Stomach (tissue), 9 donors: ENCODE measurements around the gene ITGB2. TPM values are rescaled to one million over a fixed set of nuclear protein-coding genes. Genes with fewer than 3 reads are reported as not detected.

Experiments
- DNase-seq, 2 donors: peaks; one replicate each; pipeline versions ENCODE4 v3.0.0 to v3.0.0-alpha.2; 2013 to 2019
- H3K27ac ChIP-seq, 5 donors: fragments of 200-600 bp in 4 of 5; sonication (generic) in 4 of 5; one replicate each; pipeline ENCODE4 v1.5.1; 2013 to 2019; ENCODE audit warnings: mild to moderate bottlenecking in 1 of 5, moderate library complexity in 1 of 5
- H3K27me3 ChIP-seq, 3 donors: fragments of 200-600 bp; sonication (generic); one replicate each; pipeline ENCODE4 v1.5.1; 2017 to 2019; ENCODE audit warnings: mixed run types in 1 of 3
- H3K36me3 ChIP-seq, 4 donors: fragments of 200-600 bp; sonication (generic); 1 replicate in 3 of 4; 2 replicates in 1 of 4; pipeline ENCODE4 v1.5.1; 2016 to 2019
- H3K4me1 ChIP-seq, 4 donors: fragments of 200-600 bp; sonication (generic); one replicate each; pipeline ENCODE4 v1.5.1; 2016 to 2019
- H3K4me3 ChIP-seq, 4 donors: fragments of 200-600 bp; sonication (generic) in 3 of 4; one replicate each; pipeline ENCODE4 v1.5.1; 2016 to 2019; ENCODE audit warnings: mild to moderate bottlenecking in 1 of 4
- H3K9me3 ChIP-seq, 4 donors: fragments of 200-600 bp; sonication (generic); one replicate each; pipeline ENCODE4 v1.5.1; 2016 to 2019
- CTCF ChIP-seq, 7 experiments: fragments of 450-650 bp in 4 of 7; fragments of 200-600 bp in 3 of 7; sonication (generic) in 3 of 7; IDR thresholded peaks; one replicate each; pipeline ENCODE4 v1.5.1; 2016 to 2019; ENCODE audit warnings: antibody characterized with exemption in 7 of 7, control low read depth in 2 of 7, mild to moderate bottlenecking in 1 of 7
- EP300 ChIP-seq: sonication (generic); formaldehyde crosslinking; IDR thresholded peaks from one replicate; pipeline ENCODE4 v1.6.1; 2017; ENCODE audit warnings: antibody characterized with exemption
- POLR2A ChIP-seq, 4 donors: fragments of 450-650 bp; IDR thresholded peaks; one replicate each; pipeline ENCODE4 v1.6.1; 2016; ENCODE audit warnings: antibody characterized with exemption in 4 of 4, control low read depth in 2 of 4, mild to moderate bottlenecking in 1 of 4, moderate library complexity in 1 of 4
- POLR2AphosphoS5 ChIP-seq, 3 donors: sonication (generic); formaldehyde crosslinking; IDR thresholded peaks; one replicate each; pipeline ENCODE4 v1.6.1; 2016; ENCODE audit warnings: antibody characterized with exemption in 3 of 3
- WGBS, 5 donors: extraction: QIAGEN DNeasy Blood & Tissue Kit in 3 of 5; methylation state at CpG; one replicate each; pipeline versions ENCODE4 v1.1.5 to v1.1.7; 2013 to 2018; 5-methylcytosine and 5-hydroxymethylcytosine counted together
- intact Hi-C: fragments of 100-400 bp; cut with DNase I; formaldehyde crosslinking; loops from one replicate; pipeline ENCODE4 v1.15.1; 2023; ENCODE audit warnings: low total_unique reads
- polyA plus RNA-seq, 3 donors: library from polyadenylated mRNA; stranded (reverse); fragments of 200-250 nt; gene quantifications; one replicate each; pipeline ENCODE4 v1.2.3, GENCODE V29; 2013
- total RNA-seq, 5 donors: library from RNA; depleted of rRNA; stranded (reverse); fragments of >200 nt; gene quantifications; one replicate each; pipeline versions ENCODE4 v1.1.0 to v1.2.3, GENCODE V29; 2014 to 2016
- donor health status: healthy with polysubstance abuse.
- donor health status: Bipolar disorder and iron deficiency.
- donor health status: healthy.

ITGB2 gene
- total and polyA plus RNA-seq, 8 donors, result 3.5 to 72.2 (median 15.1) TPM

GRCh38 chr21:44940116-44940631, 19.5 kb upstream of the ITGB2 start:
- intact Hi-C loops, result no loop called here
- H3K36me3 ChIP-seq, result peaks cover 1 to 20% (median 18%) of the 10 kb centered on the region in 4 donors
- H3K27ac ChIP-seq, result peak overlapping the region in 4 of 5 donors; percentile 52 to 87 (median 76)
- no peaks in the 10 kb centered on the region for H3K9me3 ChIP-seq
- no peak for TF ChIP-seq CTCF (IDR thresholded peaks at IDR 0.05)
- TF ChIP-seq EP300, result no peak
- TF ChIP-seq POLR2AphosphoS5 (IDR thresholded peaks at IDR 0.05), result no peak
- no peak for TF ChIP-seq POLR2A (IDR thresholded peaks at IDR 0.05)
- no peak for DNase-seq
- H3K4me3 ChIP-seq, result peak overlapping the region; percentile 95 to 100 (median 98)
- H3K27me3 ChIP-seq, result peaks cover 0 to 5% (median 0%) of the 10 kb centered on the region in 3 donors
- H3K4me1 ChIP-seq, result peaks cover 26 to 38% (median 33%) of the 10 kb centered on the region in 4 donors
- WGBS, 5 donors, result 0 to 1% (median 1%) methylated on average over 11 to 53 of the region's 53 CpGs

GRCh38 chr21:44939532-44940115, 18.9 kb upstream of the ITGB2 start, which contains the start of gene SLX9:
Gene SLX9, plus strand, starts transcription at chr21:44940029. Its CDS starts 29 bp downstream, at chr21:44940058.
- H3K9me3 ChIP-seq, result no peaks in the 10 kb centered on the region
- peak within 1 kb of the TSS; percentile 48 to 87 (median 70) for H3K27ac ChIP-seq
- TF ChIP-seq POLR2A (IDR thresholded peaks at IDR 0.05), result peak in 1 of 4 donors; percentile 39
- TF ChIP-seq CTCF (IDR thresholded peaks at IDR 0.05), result peak in 1 of 7 experiments; percentile 14
- peak; percentile 40 to 85 (median 76) for TF ChIP-seq POLR2AphosphoS5 (IDR thresholded peaks at IDR 0.05)
- TF ChIP-seq EP300, result no peak
- H3K4me1 ChIP-seq, result peaks cover 26 to 38% (median 33%) of the 10 kb centered on the region in 4 donors
- peak within 1 kb of the TSS; percentile 95 to 100 (median 98) for H3K4me3 ChIP-seq
- peak; percentile 83 to 94 for DNase-seq
- intact Hi-C loops, result no loop called here
- H3K36me3 ChIP-seq, result peaks cover 0 to 15% (median 12%) of the 10 kb centered on the region in 4 donors
- WGBS, 5 donors, result 1 to 4% (median 2%) methylated on average over 50 to 69 of the region's 69 CpGs
- H3K27me3 ChIP-seq, result peaks cover 0 to 11% (median 0%) of the 10 kb centered on the region in 3 donors

GRCh38 chr21:44938772-44939531, 18.3 kb upstream of the ITGB2 start:
- peak overlapping the region in 4 of 5 donors; percentile 52 to 87 (median 76) for H3K27ac ChIP-seq
- H3K4me1 ChIP-seq, result peaks cover 26 to 38% (median 33%) of the 10 kb centered on the region in 4 donors
- peak in 1 of 2 donors; percentile 49 for DNase-seq
- H3K36me3 ChIP-seq, result peaks cover 0 to 8% (median 6%) of the 10 kb centered on the region in 4 donors
- intact Hi-C loops, result no loop called here
- WGBS, 5 donors, result 70 to 83% (median 74%) methylated on average over 18 of the region's 18 CpGs
- H3K9me3 ChIP-seq, result no peaks in the 10 kb centered on the region
- TF ChIP-seq CTCF (IDR thresholded peaks at IDR 0.05) (no peak), POLR2A (IDR thresholded peaks at IDR 0.05) (no peak), POLR2AphosphoS5 (IDR thresholded peaks at IDR 0.05) (no peak), EP300 (no peak)
- H3K4me3 ChIP-seq, result peak overlapping the region; percentile 95 to 100 (median 98)
- H3K27me3 ChIP-seq, result peaks cover 0 to 17% (median 3%) of the 10 kb centered on the region in 3 donors

- Histone ChIP-seq H3K27ac (no peak overlapping the region), H3K27me3 (peaks cover 6 to 52% (median 36%) of the 10 kb centered on the region in 3 donors), H3K4me1 (peaks cover 28 to 43% (median 39%) of the 10 kb centered on the region in 4 donors), H3K4me3 (no peak overlapping the region), H3K36me3 (no peaks in the 10 kb centered on the region), H3K9me3 (no peaks in the 10 kb centered on the region)
- intact Hi-C loops, result no loop called here
- TF ChIP-seq POLR2AphosphoS5 (IDR thresholded peaks at IDR 0.05) (no peak), POLR2A (IDR thresholded peaks at IDR 0.05) (no peak), EP300 (no peak), CTCF (IDR thresholded peaks at IDR 0.05) (no peak)
- DNase-seq, result no peak
- 83 to 91% (median 90%) methylated on average over 9 to 10 of the region's 10 CpGs for WGBS, 5 donors
Observed at GRCh38 chr21:44935533-44935927, 14.8 kb upstream of the ITGB2 start.
